ENCODE data around the gene KLF6. TPM values are rescaled to one million over a fixed set of nuclear protein-coding genes. Genes with fewer than 3 reads are reported as not detected.

Gene KLF6
- total RNA-seq, 2 experiments from 2014 or later = 116 to 120 TPM

DNA sequence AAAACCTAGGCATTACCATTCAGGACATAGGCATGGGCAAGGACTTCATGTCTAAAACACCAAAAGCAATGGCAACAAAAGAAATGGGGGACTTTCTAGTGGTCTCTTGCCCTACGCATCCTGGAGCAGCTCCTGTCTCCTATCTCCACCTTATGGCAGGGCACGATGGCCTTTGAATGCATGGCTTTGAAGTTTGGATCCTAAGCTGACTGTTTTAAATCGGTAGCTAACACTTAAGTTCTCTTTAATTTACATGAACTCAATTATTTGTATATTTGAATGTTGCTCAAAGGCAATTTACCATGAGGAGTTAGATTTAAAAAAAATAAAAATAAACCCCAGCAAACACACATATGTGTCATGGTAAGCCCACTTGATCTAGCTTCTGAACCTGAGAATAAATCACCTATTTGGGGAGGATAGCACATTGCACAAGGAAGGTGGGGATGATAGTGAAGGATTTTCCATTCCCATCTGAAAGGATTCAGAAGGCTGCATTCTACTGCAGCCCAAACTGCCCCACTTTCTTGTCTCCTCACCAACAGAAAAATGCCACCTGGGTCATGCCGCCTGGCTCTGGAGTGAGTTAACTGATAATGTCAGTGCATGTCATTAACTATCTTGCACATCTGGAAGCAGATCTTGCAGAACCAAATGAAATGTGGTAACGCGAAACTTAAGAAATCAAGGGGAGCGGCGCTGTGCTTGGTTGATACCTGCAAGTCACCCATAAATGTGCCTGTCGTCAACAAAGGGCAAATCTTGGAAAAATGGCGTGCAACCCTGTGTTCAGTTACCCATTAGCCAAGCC lies 12.4 kb downstream of the KLF6 start:
- no peak for DNase-seq
- Mint-ChIP-seq H3K36me3 (ENCODE audit: low read depth) (peaks cover 26% of the 10 kb centered on the region), H3K27me3 (no peaks in the 10 kb centered on the region), H3K4me1 (ENCODE audit: low read depth) (peaks cover 29% of the 10 kb centered on the region), H3K9me3 (no peaks in the 10 kb centered on the region), H3K27ac (no peak overlapping the region), H3K4me3 (no peak overlapping the region)
- intact Hi-C loops (cut with micrococcal nuclease) = no loop called here
- ChIA-PET POLR2A (interaction anchor here (6.3 kb wide), 1 partner anchor 11 kb away, joined by 51 read pairs; the partner anchor contains the start of gene KLF6), CTCF (interaction anchor here (1.2 kb wide), 1 partner anchor 18 kb away, joined by 3 read pairs; no protein-coding TSS in a partner anchor)
- TF ChIP-seq, protein P1, sequence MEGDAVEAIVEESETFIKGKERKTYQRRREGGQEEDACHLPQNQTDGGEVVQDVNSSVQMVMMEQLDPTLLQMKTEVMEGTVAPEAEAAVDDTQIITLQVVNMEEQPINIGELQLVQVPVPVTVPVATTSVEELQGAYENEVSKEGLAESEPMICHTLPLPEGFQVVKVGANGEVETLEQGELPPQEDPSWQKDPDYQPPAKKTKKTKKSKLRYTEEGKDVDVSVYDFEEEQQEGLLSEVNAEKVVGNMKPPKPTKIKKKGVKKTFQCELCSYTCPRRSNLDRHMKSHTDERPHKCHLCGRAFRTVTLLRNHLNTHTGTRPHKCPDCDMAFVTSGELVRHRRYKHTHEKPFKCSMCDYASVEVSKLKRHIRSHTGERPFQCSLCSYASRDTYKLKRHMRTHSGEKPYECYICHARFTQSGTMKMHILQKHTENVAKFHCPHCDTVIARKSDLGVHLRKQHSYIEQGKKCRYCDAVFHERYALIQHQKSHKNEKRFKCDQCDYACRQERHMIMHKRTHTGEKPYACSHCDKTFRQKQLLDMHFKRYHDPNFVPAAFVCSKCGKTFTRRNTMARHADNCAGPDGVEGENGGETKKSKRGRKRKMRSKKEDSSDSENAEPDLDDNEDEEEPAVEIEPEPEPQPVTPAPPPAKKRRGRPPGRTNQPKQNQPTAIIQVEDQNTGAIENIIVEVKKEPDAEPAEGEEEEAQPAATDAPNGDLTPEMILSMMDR (IDR thresholded peaks at IDR 0.05) = no peak
- no peak for ATAC-seq

DNA sequence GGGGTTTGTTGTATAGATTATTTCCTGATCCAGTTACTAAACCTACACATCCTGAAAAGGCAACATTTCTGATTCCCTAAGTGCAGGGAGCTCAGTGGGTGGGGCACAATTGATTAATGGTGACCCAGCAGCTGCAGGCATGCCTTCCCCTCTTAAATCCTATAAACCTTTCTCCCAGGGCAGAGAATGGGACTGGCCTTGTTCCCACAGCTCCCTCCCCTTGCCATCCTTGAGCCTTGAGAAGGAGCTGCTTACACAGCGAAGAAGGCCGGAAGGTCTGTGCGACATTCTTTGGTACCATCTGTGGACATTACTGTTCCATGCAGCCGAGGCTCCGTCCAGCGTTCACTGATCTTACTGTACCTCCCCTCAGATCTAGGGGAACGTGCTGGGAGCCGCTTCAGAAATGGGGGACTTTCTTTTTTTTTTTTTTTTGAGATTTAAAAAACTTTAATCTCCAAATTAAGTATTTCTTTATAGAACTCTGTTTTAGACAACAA lies 14.3 kb downstream of the KLF6 start:
- Mint-ChIP-seq H3K27ac (no peak overlapping the region), H3K36me3 (ENCODE audit: low read depth) (peaks cover 10% of the 10 kb centered on the region), H3K4me1 (ENCODE audit: low read depth) (peaks cover 22% of the 10 kb centered on the region), H3K9me3 (no peaks in the 10 kb centered on the region), H3K27me3 (no peaks in the 10 kb centered on the region), H3K4me3 (no peak overlapping the region)
- no peak for ATAC-seq
- intact Hi-C loops (cut with micrococcal nuclease) = no loop called here
- CTCF ChIA-PET = no interaction called here
- POLR2A ChIA-PET = interaction anchor here (0.6 to 1.2 kb wide), 2 partner anchors 9 to 37 kb away, joined by 3 to 4 read pairs; no protein-coding TSS in a partner anchor
- no peak for DNase-seq
- TF ChIP-seq, protein P1 (IDR thresholded peaks at IDR 0.05) = no peak

DNA sequence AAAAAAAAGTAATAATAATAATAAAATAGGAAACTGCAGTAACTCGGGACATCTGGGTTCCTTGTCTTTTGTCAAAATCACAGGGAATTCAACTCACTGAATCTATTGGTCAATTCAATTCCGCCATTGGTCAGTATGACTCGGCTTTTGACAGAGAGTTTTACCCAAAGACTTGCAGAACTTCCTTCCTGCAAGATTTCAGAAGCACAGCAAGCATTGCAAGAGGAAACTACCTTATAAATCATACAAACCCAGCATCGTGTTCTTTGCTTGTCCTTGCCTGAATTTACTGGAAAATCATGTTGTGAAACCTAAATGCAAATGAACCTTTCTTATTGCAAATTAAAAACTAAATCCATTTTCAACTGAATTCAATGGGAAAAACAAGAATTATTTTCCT lies 15.5 kb downstream of the KLF6 start:
- Mint-ChIP-seq H3K36me3 (ENCODE audit: low read depth) (peaks cover 3% of the 10 kb centered on the region), H3K27ac (no peak overlapping the region), H3K27me3 (no peaks in the 10 kb centered on the region), H3K9me3 (no peaks in the 10 kb centered on the region), H3K4me1 (ENCODE audit: low read depth) (peaks cover 25% of the 10 kb centered on the region), H3K4me3 (no peak overlapping the region)
- no peak for ATAC-seq
- no peak for DNase-seq
- ChIA-PET POLR2A (no interaction called here), CTCF (no interaction called here)
- intact Hi-C loops (cut with micrococcal nuclease) = no loop called here
- TF ChIP-seq, protein P1 (IDR thresholded peaks at IDR 0.05) = no peak

DNA sequence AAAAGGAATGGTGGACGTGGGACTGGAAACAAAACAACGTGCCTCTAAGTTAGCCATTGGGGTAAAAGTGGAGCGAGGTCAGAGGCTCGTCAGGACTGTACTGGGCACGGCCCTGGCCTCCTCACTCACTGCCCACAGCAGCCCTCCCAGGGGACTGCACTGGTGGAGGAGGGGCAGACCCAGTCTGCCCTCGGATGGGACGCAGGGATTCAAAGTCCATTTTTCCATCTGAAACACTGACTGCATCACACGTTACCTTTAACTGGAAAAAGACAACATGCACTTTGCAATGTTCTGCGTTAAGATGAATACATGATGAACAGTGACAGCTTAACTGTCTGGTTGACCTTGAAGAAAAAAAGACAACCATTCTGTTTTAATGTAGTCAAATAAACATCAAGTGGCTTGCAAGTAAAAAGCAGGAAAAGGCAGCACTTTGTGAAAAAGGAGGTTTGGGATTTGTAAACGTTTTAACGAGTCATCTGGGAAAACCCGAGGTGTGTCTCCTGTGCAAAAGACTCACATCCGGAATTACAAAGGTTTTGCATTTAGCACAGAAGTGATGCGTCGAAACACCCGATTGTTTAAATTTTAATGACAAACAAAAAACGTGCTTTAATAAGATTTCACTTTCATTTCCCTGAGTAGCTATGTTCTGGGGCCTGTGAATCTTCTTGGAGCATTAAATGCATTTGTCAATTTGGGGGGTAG lies 18.8 kb downstream of the KLF6 start:
- intact Hi-C loops (cut with micrococcal nuclease) = no loop called here
- H3K27ac Mint-ChIP-seq = no peak overlapping the region
- TF ChIP-seq, protein P1 (IDR thresholded peaks at IDR 0.05) = no peak
- peaks cover 2% of the 10 kb centered on the region for H3K27me3 Mint-ChIP-seq
- no peaks in the 10 kb centered on the region for H3K9me3 Mint-ChIP-seq
- ChIA-PET CTCF (interaction anchor here (1.3 kb wide), 2 partner anchors 9 to 526 kb away, joined by 3 to 4 read pairs; no protein-coding TSS in a partner anchor), POLR2A (interaction anchor here (0.8 to 5.4 kb wide), 4 partner anchors 10 to 85 kb away, joined by 3 to 61 read pairs (median 8); partner anchors contain the start of gene KLF6)
- no peak overlapping the region for H3K4me3 Mint-ChIP-seq
- DNase-seq (no peak), ATAC-seq (no peak)
- no peaks in the 10 kb centered on the region for H3K36me3 Mint-ChIP-seq (ENCODE audit: low read depth)
- H3K4me1 Mint-ChIP-seq (ENCODE audit: low read depth) = peaks cover 52% of the 10 kb centered on the region
